Stimulated activated naive CD8-positive, alpha-beta T cell treated with anti-CD3 and anti-CD28 coated beads, Interleukin-15, Interleukin-2, amounts not matched to agents 100 ng/mL and 50 ng/mL, for 24 hours (primary cell): ENCODE measurements around the gene MLPH.

Experiments used
- H3K27ac Mint-ChIP-seq: one replicate; pipeline ENCODE4 v1.8.0; 2021; ENCODE audit warnings: mild to moderate bottlenecking, mixed read lengths
- H3K27me3 Mint-ChIP-seq: one replicate; pipeline ENCODE4 v1.8.0; 2021; ENCODE audit warnings: mixed read lengths
- H3K36me3 Mint-ChIP-seq: one replicate; pipeline ENCODE4 v1.8.0; 2021; ENCODE audit warnings: low read depth, mixed read lengths
- H3K4me1 Mint-ChIP-seq: one replicate; pipeline ENCODE4 v1.8.0; 2021; ENCODE audit warnings: low read depth, mixed read lengths
- H3K4me3 Mint-ChIP-seq: one replicate; pipeline ENCODE4 v1.8.0; 2021; ENCODE audit warnings: mild to moderate bottlenecking, mixed read lengths
- H3K9me3 Mint-ChIP-seq: one replicate; pipeline ENCODE4 v1.8.0; 2021; ENCODE audit warnings: mixed read lengths

Gene MLPH

GRCh38 chr2:237600205-237600846 lies 113.3 kb downstream of the MLPH start:
- H3K4me1 Mint-ChIP-seq: peaks cover 21% of the 10 kb centered on the region

GRCh38 chr2:237601453-237602116 lies 114.5 kb downstream of the MLPH start:
- Mint-ChIP-seq H3K4me3 (no peak overlapping the region), H3K4me1 (peaks cover 21% of the 10 kb centered on the region), H3K27me3 (no peaks in the 10 kb centered on the region), H3K36me3 (no peaks in the 10 kb centered on the region), H3K27ac (no peak overlapping the region), H3K9me3 (no peaks in the 10 kb centered on the region)

More at GRCh38 chr2:237600205-237600846, 113.3 kb downstream of the MLPH start:
- H3K27me3 Mint-ChIP-seq: no peaks in the 10 kb centered on the region
- no peaks in the 10 kb centered on the region for H3K9me3 Mint-ChIP-seq
- H3K27ac Mint-ChIP-seq: no peak overlapping the region
- no peak overlapping the region for H3K4me3 Mint-ChIP-seq
- no peaks in the 10 kb centered on the region for H3K36me3 Mint-ChIP-seq

- H3K4me1 Mint-ChIP-seq: peaks cover 21% of the 10 kb centered on the region
- H3K9me3 Mint-ChIP-seq: no peaks in the 10 kb centered on the region
- no peak overlapping the region for H3K4me3 Mint-ChIP-seq
- peak overlapping the region; percentile 45 for H3K27ac Mint-ChIP-seq
- no peaks in the 10 kb centered on the region for H3K27me3 Mint-ChIP-seq
- H3K36me3 Mint-ChIP-seq: no peaks in the 10 kb centered on the region
Observed at GRCh38 chr2:237602409-237602808, 115.4 kb downstream of the MLPH start.

GRCh38 chr2:237603049-237603717 lies 116.1 kb downstream of the MLPH start:
- no peaks in the 10 kb centered on the region for H3K36me3 Mint-ChIP-seq
- H3K9me3 Mint-ChIP-seq: no peaks in the 10 kb centered on the region
- H3K27ac Mint-ChIP-seq: peak overlapping the region; percentile 80
- H3K27me3 Mint-ChIP-seq: no peaks in the 10 kb centered on the region
- H3K4me1 Mint-ChIP-seq: peaks cover 21% of the 10 kb centered on the region
- peak overlapping the region; percentile 33 for H3K4me3 Mint-ChIP-seq

GRCh38 chr2:237603718-237604362 lies 116.8 kb downstream of the MLPH start:
- Mint-ChIP-seq H3K27me3 (no peaks in the 10 kb centered on the region), H3K4me3 (peak overlapping the region; percentile 33), H3K9me3 (no peaks in the 10 kb centered on the region), H3K4me1 (peaks cover 21% of the 10 kb centered on the region), H3K27ac (peak overlapping the region; percentile 80), H3K36me3 (no peaks in the 10 kb centered on the region)

GRCh38 chr2:237604391-237604790 lies 117.3 kb downstream of the MLPH start:
- Mint-ChIP-seq H3K4me1 (peaks cover 21% of the 10 kb centered on the region), H3K9me3 (no peaks in the 10 kb centered on the region), H3K27me3 (no peaks in the 10 kb centered on the region), H3K4me3 (peak overlapping the region; percentile 33), H3K27ac (no peak overlapping the region), H3K36me3 (no peaks in the 10 kb centered on the region)
